Smooth muscle cell (in vitro differentiated cells): Measurements from ENCODE around the gene HTRA3. TPM values are rescaled to one million over a fixed set of nuclear protein-coding genes. Genes with fewer than 3 reads are reported as not detected.

ENCODE experiments used
- DNase-seq: peaks from one replicate; lab custom pipeline; 2025; ENCODE audit not compliant: unreplicated experiment; lab: John Stamatoyannopoulos, UW
- H2AFZ ChIP-seq: fragments of 200-600 bp; sonication (generic); 2 replicates; pipeline ENCODE4 v1.6.0; 2016; ENCODE audit warnings: antibody characterized with exemption, low read depth, mild to moderate bottlenecking
- H3F3A ChIP-seq: fragments of 200-600 bp; sonication (generic); 2 replicates; pipeline ENCODE4 v1.6.0; 2017; ENCODE audit warnings: antibody characterized with exemption, low read depth
- H3K27ac ChIP-seq: fragments of 200-600 bp; sonication (generic); 2 replicates; pipeline ENCODE4 v1.5.1; 2016; ENCODE audit warnings: low read depth, mild to moderate bottlenecking
- H3K27me3 ChIP-seq: fragments of 200-600 bp; sonication (generic); 2 replicates; pipeline ENCODE4 v1.6.1; 2016; ENCODE audit warnings: low read depth, mild to moderate bottlenecking
- H3K36me3 ChIP-seq: fragments of 200-600 bp; sonication (generic); 2 replicates; pipeline ENCODE4 v1.5.1; 2016; ENCODE audit warnings: low read depth
- H3K4me1 ChIP-seq: fragments of 200-600 bp; sonication (generic); 2 replicates; pipeline ENCODE4 v1.5.1; 2016; ENCODE audit warnings: low read depth
- H3K4me2 ChIP-seq: fragments of 200-600 bp; sonication (generic); 2 replicates; pipeline ENCODE4 v1.6.0; 2016; ENCODE audit warnings: mild to moderate bottlenecking
- H3K4me3 ChIP-seq: fragments of 200-600 bp; sonication (generic); 2 replicates; pipeline ENCODE4 v1.5.1; 2016; ENCODE audit warnings: mild to moderate bottlenecking
- H3K79me2 ChIP-seq: fragments of 200-600 bp; sonication (generic); 2 replicates; pipeline ENCODE4 v1.6.0; 2016; ENCODE audit warnings: low read depth, mild to moderate bottlenecking
- H3K9ac ChIP-seq: fragments of 200-600 bp; sonication (generic); 2 replicates; pipeline ENCODE4 v1.6.0; 2016; ENCODE audit warnings: low read depth
- H3K9me3 ChIP-seq: fragments of 200-600 bp; sonication (generic); replicated peaks from 2 replicates; pipeline ENCODE4 v1.5.1; 2016; ENCODE audit warnings: low read depth
- H4K20me1 ChIP-seq: fragments of 200-600 bp; sonication (generic); 2 replicates; pipeline ENCODE4 v1.6.0; 2016; ENCODE audit warnings: low read depth
- WGBS: methylation state at CpG from one replicate; pipeline ENCODE4 v1.1.7; 2016; ENCODE audit warnings: low lambda C conversion rate; 5-methylcytosine and 5-hydroxymethylcytosine counted together
- polyA plus RNA-seq: library from polyadenylated mRNA; unstranded; fragments of >200 nt; fragmentation: Nextera tagmentation; extraction: Ambion mirVana; gene quantifications from 2 replicates; pipeline ENCODE4 v1.2.1, GENCODE V29; 2016
- total RNA-seq: library from RNA; depleted of rRNA; stranded (reverse); fragments of >200 nt; gene quantifications from 2 replicates; pipeline ENCODE4 v1.2.3, GENCODE V29; 2014
- TF ChIP-seq, protein P1 (sequence below): fragments of 200-600 bp; sonication (generic); IDR thresholded peaks from 2 replicates; pipeline ENCODE4 v1.5.1; 2017; ENCODE audit warnings: borderline replicate concordance, mild to moderate bottlenecking, antibody characterized with exemption; ENCODE audit not compliant: insufficient read depth, poor library complexity, severe bottlenecking

HTRA3 gene
- total and polyA plus RNA-seq, 2 experiments from 2014 or later = 77.7 to 227 TPM

DNA sequence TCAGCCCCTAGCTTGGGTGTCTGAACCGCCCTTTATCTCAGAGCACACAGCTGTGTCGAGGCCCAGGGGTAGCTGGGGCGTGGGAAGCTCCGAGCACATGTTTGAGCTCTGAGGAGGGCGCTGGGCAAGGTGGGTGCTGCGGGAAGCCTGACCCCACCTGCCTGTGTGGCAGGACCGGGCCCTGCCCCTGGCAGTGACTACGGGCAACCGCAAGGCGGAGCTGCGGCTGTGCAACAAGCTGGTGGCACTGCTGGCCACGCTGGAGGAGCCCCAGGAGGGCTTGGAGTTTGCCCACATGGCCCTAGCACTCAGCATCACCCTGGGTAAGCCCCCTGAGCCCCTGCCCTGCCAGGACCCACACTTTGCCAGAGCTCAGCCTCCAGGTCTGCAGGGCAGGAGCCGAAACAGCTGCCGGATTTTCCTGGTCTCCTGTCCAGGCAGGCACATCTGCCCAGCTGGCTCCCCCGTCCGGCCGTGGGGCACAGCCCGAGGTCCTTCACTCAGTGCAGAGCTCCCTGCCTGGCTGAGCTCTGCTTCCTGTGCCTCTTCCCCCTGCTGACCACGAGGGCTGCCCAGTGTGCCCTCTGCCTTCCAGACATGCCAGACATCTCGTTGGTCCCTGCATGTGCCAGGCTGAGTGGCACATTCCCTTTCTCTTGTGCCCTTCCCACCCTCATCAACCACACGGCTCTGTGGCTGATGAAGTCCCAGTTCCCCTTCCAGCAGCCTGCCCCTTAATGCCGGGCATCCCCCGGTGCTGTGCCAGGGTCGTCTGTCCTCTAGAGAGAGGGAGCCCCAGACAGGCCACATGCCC lies 33.2 kb upstream of the HTRA3 start:
- no peak overlapping the region for H2AFZ ChIP-seq
- no peak overlapping the region for H3K4me2 ChIP-seq
- no peaks in the 10 kb centered on the region for H3F3A ChIP-seq
- H3K4me3 ChIP-seq = no peak overlapping the region
- no peaks in the 10 kb centered on the region for H3K79me2 ChIP-seq
- H3K9ac ChIP-seq = no peak overlapping the region
- no peaks in the 10 kb centered on the region for H3K36me3 ChIP-seq
- H3K27ac ChIP-seq = no peak overlapping the region
- H3K4me1 ChIP-seq = no peaks in the 10 kb centered on the region
- WGBS = 95% methylated on average over 24 of the region's 24 CpGs
- TF ChIP-seq, protein P1, sequence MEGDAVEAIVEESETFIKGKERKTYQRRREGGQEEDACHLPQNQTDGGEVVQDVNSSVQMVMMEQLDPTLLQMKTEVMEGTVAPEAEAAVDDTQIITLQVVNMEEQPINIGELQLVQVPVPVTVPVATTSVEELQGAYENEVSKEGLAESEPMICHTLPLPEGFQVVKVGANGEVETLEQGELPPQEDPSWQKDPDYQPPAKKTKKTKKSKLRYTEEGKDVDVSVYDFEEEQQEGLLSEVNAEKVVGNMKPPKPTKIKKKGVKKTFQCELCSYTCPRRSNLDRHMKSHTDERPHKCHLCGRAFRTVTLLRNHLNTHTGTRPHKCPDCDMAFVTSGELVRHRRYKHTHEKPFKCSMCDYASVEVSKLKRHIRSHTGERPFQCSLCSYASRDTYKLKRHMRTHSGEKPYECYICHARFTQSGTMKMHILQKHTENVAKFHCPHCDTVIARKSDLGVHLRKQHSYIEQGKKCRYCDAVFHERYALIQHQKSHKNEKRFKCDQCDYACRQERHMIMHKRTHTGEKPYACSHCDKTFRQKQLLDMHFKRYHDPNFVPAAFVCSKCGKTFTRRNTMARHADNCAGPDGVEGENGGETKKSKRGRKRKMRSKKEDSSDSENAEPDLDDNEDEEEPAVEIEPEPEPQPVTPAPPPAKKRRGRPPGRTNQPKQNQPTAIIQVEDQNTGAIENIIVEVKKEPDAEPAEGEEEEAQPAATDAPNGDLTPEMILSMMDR = no peak
- H3K27me3 ChIP-seq = no peaks in the 10 kb centered on the region
- no peaks in the 10 kb centered on the region for H3K9me3 ChIP-seq
- no peak for DNase-seq
- H4K20me1 ChIP-seq = no peaks in the 10 kb centered on the region

DNA sequence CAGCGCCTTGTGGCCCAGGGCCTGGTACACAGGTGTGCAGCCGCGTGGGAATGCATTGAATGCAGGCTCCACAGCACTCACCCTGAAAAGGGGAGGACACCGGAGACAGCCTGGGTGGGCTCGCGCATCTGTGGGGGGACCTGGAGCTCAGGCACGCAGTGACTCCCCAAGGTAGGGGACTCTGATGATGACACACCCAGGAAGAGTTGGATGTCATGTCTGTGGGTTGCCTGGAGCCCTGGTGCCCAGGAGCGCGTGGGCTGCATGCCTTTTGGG lies 32.7 kb upstream of the HTRA3 start:
- no peaks in the 10 kb centered on the region for H3K79me2 ChIP-seq
- no peak overlapping the region for H3K4me3 ChIP-seq
- TF ChIP-seq, protein P1 = no peak
- H3K4me2 ChIP-seq = no peak overlapping the region
- no peaks in the 10 kb centered on the region for H3K9me3 ChIP-seq
- H3K4me1 ChIP-seq = no peaks in the 10 kb centered on the region
- 96% methylated on average over 9 of the region's 9 CpGs for WGBS
- H3K36me3 ChIP-seq = no peaks in the 10 kb centered on the region
- no peaks in the 10 kb centered on the region for H3F3A ChIP-seq
- H3K9ac ChIP-seq = no peak overlapping the region
- H3K27me3 ChIP-seq = no peaks in the 10 kb centered on the region
- H3K27ac ChIP-seq = no peak overlapping the region
- no peak for DNase-seq
- no peaks in the 10 kb centered on the region for H4K20me1 ChIP-seq
- no peak overlapping the region for H2AFZ ChIP-seq

DNA sequence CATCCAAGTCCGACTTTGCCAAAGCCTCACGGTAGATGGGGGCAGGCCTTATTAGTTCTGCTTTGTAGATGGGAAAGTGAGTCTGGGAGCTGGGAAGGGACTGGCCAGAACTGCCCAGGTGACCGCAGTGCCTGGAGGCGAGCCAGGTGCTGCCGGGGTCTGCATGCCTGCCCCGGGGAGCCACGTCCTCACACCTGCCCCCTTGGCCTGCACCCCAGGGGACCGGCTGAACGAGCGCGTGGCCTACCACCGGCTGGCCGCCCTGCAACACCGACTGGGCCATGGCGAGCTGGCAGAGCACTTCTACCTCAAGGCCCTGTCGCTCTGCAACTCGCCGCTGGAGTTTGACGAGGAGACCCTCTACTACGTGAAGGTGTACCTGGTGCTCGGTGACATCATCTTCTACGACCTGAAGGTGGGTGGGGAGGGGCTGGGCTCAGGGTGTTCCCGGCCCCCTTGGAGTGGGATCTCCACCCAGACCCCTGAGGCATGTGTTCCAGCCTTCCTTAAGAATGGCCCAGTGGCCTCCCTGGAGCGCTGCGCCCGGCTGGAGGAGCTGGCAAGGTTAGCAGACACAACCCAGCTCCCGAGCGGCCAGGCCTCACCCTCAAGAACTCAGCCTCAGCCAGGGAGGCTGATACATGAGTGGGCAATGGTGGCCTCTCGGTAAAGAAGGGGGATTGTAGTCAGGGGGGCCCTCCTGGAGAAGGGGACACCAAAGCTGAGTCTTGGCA lies 32.1 kb upstream of the HTRA3 start:
- Histone ChIP-seq H3K27ac (no peak overlapping the region), H3K9ac (no peak overlapping the region), H3K4me2 (no peak overlapping the region), H3K27me3 (no peaks in the 10 kb centered on the region), H2AFZ (no peak overlapping the region), H3K79me2 (no peaks in the 10 kb centered on the region), H3F3A (no peaks in the 10 kb centered on the region), H3K36me3 (no peaks in the 10 kb centered on the region), H3K4me1 (peaks cover 2% of the 10 kb centered on the region), H3K4me3 (no peak overlapping the region), H4K20me1 (no peaks in the 10 kb centered on the region), H3K9me3 (no peaks in the 10 kb centered on the region)
- TF ChIP-seq, protein P1 = no peak
- 94% methylated on average over 22 of the region's 29 CpGs for WGBS
- no peak for DNase-seq

DNA sequence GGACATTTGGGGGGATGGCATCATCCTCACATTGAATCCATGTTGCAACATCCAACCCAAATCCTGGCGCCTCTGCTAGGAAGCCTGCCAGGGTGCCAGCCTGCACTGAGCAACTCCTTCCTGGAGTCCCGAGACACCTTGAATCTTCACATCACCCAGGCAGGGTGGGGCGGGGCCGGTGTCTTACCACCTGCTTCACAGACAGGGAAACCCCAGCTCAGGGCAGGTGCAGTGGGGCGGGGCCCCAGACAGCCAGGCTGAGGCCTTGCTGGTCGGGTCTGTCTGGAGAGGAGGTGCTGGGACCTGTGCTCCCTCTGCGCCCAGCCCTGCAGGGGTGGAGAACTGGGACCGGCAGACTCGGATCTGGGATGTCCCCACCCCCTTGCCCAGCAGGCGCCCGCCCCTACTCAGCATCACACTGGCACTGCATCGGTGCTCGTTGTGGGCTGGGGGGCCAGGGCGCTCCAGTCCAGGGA lies 31.5 kb upstream of the HTRA3 start:
- peaks cover 7% of the 10 kb centered on the region for H3K4me1 ChIP-seq
- H3K4me2 ChIP-seq = no peak overlapping the region
- H3K27me3 ChIP-seq = no peaks in the 10 kb centered on the region
- H3K4me3 ChIP-seq = no peak overlapping the region
- no peaks in the 10 kb centered on the region for H3K9me3 ChIP-seq
- no peaks in the 10 kb centered on the region for H3K79me2 ChIP-seq
- no peaks in the 10 kb centered on the region for H3F3A ChIP-seq
- DNase-seq = no peak
- H3K27ac ChIP-seq = no peak overlapping the region
- TF ChIP-seq, protein P1 = no peak
- WGBS = 71% methylated on average over 14 of the region's 14 CpGs
- H4K20me1 ChIP-seq = no peaks in the 10 kb centered on the region
- no peaks in the 10 kb centered on the region for H3K36me3 ChIP-seq
- no peak overlapping the region for H3K9ac ChIP-seq
- H2AFZ ChIP-seq = no peak overlapping the region
